Lung (tissue), 12 donors: Measurements from ENCODE around the gene IGIP. TPM values are rescaled to one million over a fixed set of nuclear protein-coding genes. Genes with fewer than 3 reads are reported as not detected.
A peak's percentile ranks its signal among the peaks of the same experiment; 100 is the strongest.

Experiments used
- ATAC-seq: fragments of 200-7000 bp; cut with Tn5 transposase; one replicate; pipeline ENCODE4 v1.9.1; 2020; ENCODE audit warnings: moderate number of reproducible peaks; ENCODE audit not compliant: insufficient read depth, low FRiP score
- DNase-seq, 3 donors: peaks; one replicate each; pipeline ENCODE4 v3.0.0-alpha.2; 2013 to 2017
- H3K27ac ChIP-seq, 2 donors: one replicate each; pipeline ENCODE4 v1.5.1; 2013; ENCODE audit warnings: mild to moderate bottlenecking in 2 of 2, moderate library complexity in 2 of 2, control low read depth in 1 of 2, inconsistent platforms in 1 of 2, low read depth in 1 of 2, low read length in 1 of 2
- H3K27me3 ChIP-seq, 3 donors: one replicate each; pipeline ENCODE4 v1.5.1; 2013; ENCODE audit warnings: low read length in 2 of 3; ENCODE audit not compliant: control insufficient read depth in 3 of 3, insufficient read depth in 3 of 3
- H3K36me3 ChIP-seq, 4 donors: one replicate each; pipeline ENCODE4 v1.5.1; 2013; ENCODE audit warnings: low read length in 4 of 4, mild to moderate bottlenecking in 1 of 4, moderate library complexity in 1 of 4; ENCODE audit not compliant: control insufficient read depth in 4 of 4, insufficient read depth in 4 of 4
- H3K4me1 ChIP-seq, 5 donors: one replicate each; pipeline ENCODE4 v1.5.1; 2013; ENCODE audit warnings: low read length in 5 of 5, mild to moderate bottlenecking in 2 of 5, moderate library complexity in 1 of 5; ENCODE audit not compliant: control insufficient read depth in 5 of 5, insufficient read depth in 5 of 5
- H3K4me3 ChIP-seq: one replicate; pipeline ENCODE4 v1.5.1; 2013; ENCODE audit warnings: mild to moderate bottlenecking, control low read depth, moderate library complexity
- H3K9ac ChIP-seq, 2 donors: one replicate each; pipeline ENCODE4 v1.5.1; 2013; ENCODE audit warnings: low read length in 2 of 2, control low read depth in 1 of 2; ENCODE audit not compliant: insufficient read depth in 1 of 2
- H3K9me3 ChIP-seq, 4 donors: one replicate each; pipeline ENCODE4 v1.5.1; 2013; ENCODE audit warnings: low read length in 3 of 4, mild to moderate bottlenecking in 1 of 4, moderate library complexity in 1 of 4; ENCODE audit not compliant: control insufficient read depth in 4 of 4, insufficient read depth in 3 of 4
- CTCF ChIP-seq: IDR thresholded peaks from 2 replicates; pipeline ENCODE4 v1.5.1; 2012; ENCODE audit warnings: mild to moderate bottlenecking; ENCODE audit errors: control extremely low read depth, extremely low read depth
- WGBS, 2 donors: extraction: QIAGEN DNeasy Blood & Tissue Kit; methylation state at CpG; one replicate each; pipeline ENCODE4 v1.1.7; 2013; 5-methylcytosine and 5-hydroxymethylcytosine counted together
- polyA plus RNA-seq, 2 donors: library from polyadenylated mRNA; stranded (reverse); fragments of 200-250 nt; gene quantifications; one replicate each; pipeline ENCODE4 v1.2.1, GENCODE V29; 2013
- total RNA-seq, 2 donors: library from RNA; depleted of rRNA in 1 of 2; stranded (reverse); fragments of >200 nt in 1 of 2; gene quantifications; one replicate each; pipeline ENCODE4 v1.2.1, GENCODE V29; 2014 to 2021
- donor health status: control.
- donor health status: control.
- donor health status: Bipolar disorder and iron deficiency.
- donor health status: healthy.
- donor health status: DM: yes; HTN: yes; CAD: no.

Gene IGIP
- total and polyA plus RNA-seq, 4 donors: 2.8 to 11.1 (median 7.5) TPM

- peak; percentile 96 to 97 (median 96) for DNase-seq
- Histone ChIP-seq H3K9me3 (no peaks in the 10 kb centered on the region), H3K27ac (peak within 1 kb of the TSS; percentile 73 to 99), H3K36me3 (no peaks in the 10 kb centered on the region), H3K9ac (peak within 1 kb of the TSS; percentile 36 to 46), H3K4me3 (peak within 1 kb of the TSS; percentile 87), H3K4me1 (peaks cover 15 to 26% (median 18%) of the 10 kb centered on the region in 5 donors), H3K27me3 (peaks cover 0 to 46% (median 37%) of the 10 kb centered on the region in 3 donors)
- no peak for TF ChIP-seq CTCF
- 0 to 2% methylated on average over 26 to 60 of the region's 60 CpGs for WGBS, 2 donors
- ATAC-seq: peak; percentile 94
These were observed 12.0 kb upstream of the IGIP start, which contains the start of gene PURA for GRCh38 chr5:140113699-140114263. TSS of gene PURA (plus strand) at chr5:140114109. CDS start at chr5:140114182, 73 bp downstream.

GRCh38 chr5:140114341-140115185, 11.2 kb upstream of the IGIP start:
- Histone ChIP-seq H3K9ac (peak overlapping the region; percentile 36 to 46), H3K36me3 (no peaks in the 10 kb centered on the region), H3K27me3 (peaks cover 0 to 39% (median 30%) of the 10 kb centered on the region in 3 donors), H3K4me3 (peak overlapping the region; percentile 87), H3K27ac (peak overlapping the region; percentile 73 to 99), H3K4me1 (peaks cover 14 to 23% (median 17%) of the 10 kb centered on the region in 5 donors), H3K9me3 (no peaks in the 10 kb centered on the region)
- DNase-seq: peak; percentile 62 to 66 (median 65)
- WGBS, 2 donors: 1 to 2% methylated on average over 64 to 65 of the region's 65 CpGs
- no peak for TF ChIP-seq CTCF
- ATAC-seq: peak; percentile 63

- Histone ChIP-seq H3K27me3 (peaks cover 0 to 33% (median 24%) of the 10 kb centered on the region in 3 donors), H3K4me3 (no peak overlapping the region), H3K9me3 (no peaks in the 10 kb centered on the region), H3K27ac (peak overlapping the region in 1 of 2 donors; percentile 99), H3K4me1 (peaks cover 14 to 23% (median 17%) of the 10 kb centered on the region in 5 donors), H3K36me3 (no peaks in the 10 kb centered on the region), H3K9ac (peak overlapping the region in 1 of 2 donors; percentile 46)
- ATAC-seq: no peak
- TF ChIP-seq CTCF: no peak
- WGBS, 2 donors: 45 to 48% methylated on average over 1 of the region's 1 CpG
- DNase-seq: no peak
These were observed 10.6 kb upstream of the IGIP start for GRCh38 chr5:140115186-140115500.
